SU-DHL-6 (cell line): ENCODE results near the gene DNAJB8.

Experiments used
- EZH2phosphoT487 ChIP-seq: fragments of 200-600 bp; sonication (generic), shearing (Covaris generic); conservative IDR thresholded peaks from 2 replicates; pipeline ENCODE4 v1.6.1; 2018; ENCODE audit warnings: mild to moderate bottlenecking, antibody characterized with exemption, low read length, moderate library complexity, mixed read lengths
- TF ChIP-seq, protein P1 (sequence below): fragments of 200-600 bp; sonication (generic); IDR thresholded peaks from one replicate; pipeline ENCODE4 v1.5.1; 2017; ENCODE audit warnings: antibody characterized with exemption, mild to moderate bottlenecking, low read length, moderate library complexity; ENCODE audit not compliant: insufficient read depth, poor library complexity, severe bottlenecking

DNA sequence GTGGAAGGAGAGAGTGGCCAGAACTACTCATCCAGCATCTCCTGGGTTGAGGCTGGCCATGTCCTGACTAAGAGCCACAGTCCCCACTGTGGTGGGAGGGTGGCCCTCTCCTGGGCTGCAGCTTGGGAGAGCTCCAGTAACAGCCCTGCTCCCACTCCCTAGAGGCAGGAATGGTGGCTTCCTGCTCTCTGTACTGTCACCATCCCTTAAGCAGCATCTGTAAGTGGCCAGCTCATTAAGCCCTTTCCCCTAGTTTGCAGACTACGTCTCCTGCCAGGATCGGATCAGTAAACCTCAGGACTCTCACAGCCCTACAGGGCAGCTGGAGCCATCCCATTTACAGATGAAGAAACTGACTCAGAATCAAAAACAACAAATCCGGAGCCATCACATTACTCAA is 30.5 kb downstream of the DNAJB8 start:
- TF ChIP-seq, protein P1, sequence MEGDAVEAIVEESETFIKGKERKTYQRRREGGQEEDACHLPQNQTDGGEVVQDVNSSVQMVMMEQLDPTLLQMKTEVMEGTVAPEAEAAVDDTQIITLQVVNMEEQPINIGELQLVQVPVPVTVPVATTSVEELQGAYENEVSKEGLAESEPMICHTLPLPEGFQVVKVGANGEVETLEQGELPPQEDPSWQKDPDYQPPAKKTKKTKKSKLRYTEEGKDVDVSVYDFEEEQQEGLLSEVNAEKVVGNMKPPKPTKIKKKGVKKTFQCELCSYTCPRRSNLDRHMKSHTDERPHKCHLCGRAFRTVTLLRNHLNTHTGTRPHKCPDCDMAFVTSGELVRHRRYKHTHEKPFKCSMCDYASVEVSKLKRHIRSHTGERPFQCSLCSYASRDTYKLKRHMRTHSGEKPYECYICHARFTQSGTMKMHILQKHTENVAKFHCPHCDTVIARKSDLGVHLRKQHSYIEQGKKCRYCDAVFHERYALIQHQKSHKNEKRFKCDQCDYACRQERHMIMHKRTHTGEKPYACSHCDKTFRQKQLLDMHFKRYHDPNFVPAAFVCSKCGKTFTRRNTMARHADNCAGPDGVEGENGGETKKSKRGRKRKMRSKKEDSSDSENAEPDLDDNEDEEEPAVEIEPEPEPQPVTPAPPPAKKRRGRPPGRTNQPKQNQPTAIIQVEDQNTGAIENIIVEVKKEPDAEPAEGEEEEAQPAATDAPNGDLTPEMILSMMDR = no peak
- TF ChIP-seq EZH2phosphoT487 = no peak
